GM21529 (cell line): ENCODE data around the gene MTG2.

Experiments used
- ATAC-seq: cut with Tn5 transposase; IDR thresholded peaks from one replicate; pipeline ENCODE4 v1.9.1; 2021; ENCODE audit not compliant: unreplicated experiment

The MTG2 gene

GRCh38 chr20:62246431-62246830 lies 63.6 kb downstream of the MTG2 start:
- no peak for ATAC-seq

GRCh38 chr20:62246872-62247652 lies 64.2 kb downstream of the MTG2 start:
- no peak for ATAC-seq

GRCh38 chr20:62248890-62249560 lies 66.2 kb downstream of the MTG2 start:
- ATAC-seq: no peak

DNA sequence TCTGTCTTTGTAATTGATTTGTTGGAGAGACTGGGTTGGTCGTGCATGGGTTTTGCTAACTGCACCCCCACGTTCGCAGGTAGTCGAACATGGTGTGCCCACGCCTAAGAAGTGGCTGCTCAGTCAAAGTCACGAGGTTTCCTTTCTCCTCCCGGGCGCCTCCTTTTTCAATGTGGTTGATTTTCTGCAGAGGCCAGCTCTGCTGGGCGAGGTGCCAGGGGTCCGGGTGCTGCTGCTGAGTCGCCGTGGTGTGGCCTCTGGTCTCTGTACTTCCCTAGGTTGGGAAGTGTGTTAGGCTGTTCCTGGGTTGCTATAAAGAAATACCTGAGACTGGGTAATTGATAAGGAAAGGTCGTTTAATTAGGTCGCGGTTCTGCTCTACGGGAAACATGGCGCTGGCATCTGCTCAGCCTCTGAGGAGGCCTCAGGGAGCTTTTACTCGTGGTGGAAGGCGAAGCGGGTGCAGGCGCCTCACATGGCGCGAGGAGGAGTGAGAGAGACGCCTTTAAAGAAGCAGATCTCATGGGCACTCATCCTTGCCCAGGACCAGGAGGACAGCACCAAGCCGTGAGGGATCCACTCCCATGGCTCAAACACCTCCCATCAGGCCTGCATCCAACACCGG lies 69.6 kb downstream of the MTG2 start:
- no peak for ATAC-seq
